ENCODE data around the gene PPFIA1.
"Not testable (repeated sequence)": the region's sequence is repeated elsewhere in the genome, so short reads cannot be mapped to it uniquely, and the experiment has no call there.

The PPFIA1 gene

GRCh38 chr11:70397983-70398833, 127.7 kb downstream of the PPFIA1 start, which contains the start of gene CTTN:
CTTN (plus strand) TSS chr11:70398529; CDS start chr11:70407298, 8,769 bp downstream.
- peak; percentile 78 to 80 for DNase-seq

GRCh38 chr11:70398834-70399680, 128.6 kb downstream of the PPFIA1 start:
- DNase-seq, result peak; percentile 14 to 20

GRCh38 chr11:70399681-70400112, 129.2 kb downstream of the PPFIA1 start:
- peak in 1 of 2 experiments; percentile 12 for DNase-seq

- no peak for DNase-seq
Measured at GRCh38 chr11:70400643-70401042, 130.2 kb downstream of the PPFIA1 start.

GRCh38 chr11:70402016-70402415, 131.5 kb downstream of the PPFIA1 start:
- no peak for DNase-seq

GRCh38 chr11:70402685-70403084, 132.2 kb downstream of the PPFIA1 start:
- DNase-seq, result no peak

- no peak for DNase-seq
Measured at GRCh38 chr11:70404244-70404643, 133.8 kb downstream of the PPFIA1 start.

GRCh38 chr11:70405679-70406395, 135.3 kb downstream of the PPFIA1 start:
- no peak for DNase-seq

- no peak for DNase-seq
Measured at GRCh38 chr11:70407121-70407520, 136.6 kb downstream of the PPFIA1 start.

GRCh38 chr11:70407814-70408213, 137.3 kb downstream of the PPFIA1 start:
- no peak for DNase-seq

GRCh38 chr11:70408326-70408725, 137.8 kb downstream of the PPFIA1 start:
- not testable (repeated sequence) for DNase-seq

- no peak for DNase-seq
Measured at GRCh38 chr11:70409437-70409836, 138.9 kb downstream of the PPFIA1 start.

GRCh38 chr11:70409871-70410270, 139.4 kb downstream of the PPFIA1 start:
- DNase-seq, result no peak

GRCh38 chr11:70410276-70411205, 140.1 kb downstream of the PPFIA1 start:
- DNase-seq, result no peak

GRCh38 chr11:70411713-70412452, 141.4 kb downstream of the PPFIA1 start:
- no peak for DNase-seq

GRCh38 chr11:70413151-70413550, 142.7 kb downstream of the PPFIA1 start:
- no peak for DNase-seq

GRCh38 chr11:70414341-70415100, 144.0 kb downstream of the PPFIA1 start:
- no peak for DNase-seq

- no peak for DNase-seq
Measured at GRCh38 chr11:70415191-70415590, 144.7 kb downstream of the PPFIA1 start.

- no peak for DNase-seq
Measured at GRCh38 chr11:70415642-70416395, 145.3 kb downstream of the PPFIA1 start.
